ENCODE results near the gene MYH14. TPM values are rescaled to one million over a fixed set of nuclear protein-coding genes. Genes with fewer than 3 reads are reported as not detected.
A peak's percentile ranks its signal among the peaks of the same experiment; 100 is the strongest.
"Not testable (repeated sequence)": the region's sequence is repeated elsewhere in the genome, so short reads cannot be mapped to it uniquely, and the experiment has no call there.

Gene MYH14
- total RNA-seq, 1 donor from 2014 or later: 146 TPM

DNA sequence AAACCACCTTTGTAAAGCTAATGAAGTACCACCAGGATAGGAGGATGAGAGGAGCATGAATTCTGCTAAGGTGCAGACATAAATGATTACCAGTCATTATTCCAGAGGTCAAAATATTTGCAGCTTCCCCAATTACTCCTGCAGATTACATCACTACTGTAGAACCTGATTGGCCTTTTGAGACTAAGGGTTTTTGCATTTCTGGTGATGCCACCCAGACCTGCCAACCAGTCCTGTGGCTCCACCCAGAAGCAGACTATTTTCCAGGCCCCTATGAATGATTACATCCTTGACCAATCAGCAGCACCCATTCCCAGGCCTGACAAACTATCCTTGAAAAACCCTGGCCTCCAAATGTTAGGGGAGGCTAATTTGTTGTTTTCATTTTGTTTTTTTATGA, 136.9 kb downstream of the MYH14 start:
- no peak overlapping the region for H3K27ac ChIP-seq
- no peaks in the 10 kb centered on the region for H3K27me3 ChIP-seq
- no peak overlapping the region for H3K4me3 ChIP-seq
- no peak for ATAC-seq
- no peak for TF ChIP-seq CTCF (IDR thresholded peaks at IDR 0.05)
- DNase-seq: no peak
- no peaks in the 10 kb centered on the region for H3K4me1 ChIP-seq
- intact Hi-C loops (cut with DNase I): no loop called here
- peaks cover 5% of the 10 kb centered on the region for H3K9me3 ChIP-seq
- H3K36me3 ChIP-seq: no peaks in the 10 kb centered on the region

- DNase-seq: no peak
- Histone ChIP-seq H3K9me3 (peaks cover 5% of the 10 kb centered on the region), H3K4me3 (no peak overlapping the region), H3K36me3 (no peaks in the 10 kb centered on the region), H3K4me1 (no peaks in the 10 kb centered on the region), H3K27me3 (no peaks in the 10 kb centered on the region), H3K27ac (no peak overlapping the region)
- TF ChIP-seq CTCF (IDR thresholded peaks at IDR 0.05): no peak
- intact Hi-C loops (cut with DNase I): no loop called here
- peak; percentile 85 for ATAC-seq
Observed at GRCh38 chr19:50341091-50341564, 137.7 kb downstream of the MYH14 start.

DNA sequence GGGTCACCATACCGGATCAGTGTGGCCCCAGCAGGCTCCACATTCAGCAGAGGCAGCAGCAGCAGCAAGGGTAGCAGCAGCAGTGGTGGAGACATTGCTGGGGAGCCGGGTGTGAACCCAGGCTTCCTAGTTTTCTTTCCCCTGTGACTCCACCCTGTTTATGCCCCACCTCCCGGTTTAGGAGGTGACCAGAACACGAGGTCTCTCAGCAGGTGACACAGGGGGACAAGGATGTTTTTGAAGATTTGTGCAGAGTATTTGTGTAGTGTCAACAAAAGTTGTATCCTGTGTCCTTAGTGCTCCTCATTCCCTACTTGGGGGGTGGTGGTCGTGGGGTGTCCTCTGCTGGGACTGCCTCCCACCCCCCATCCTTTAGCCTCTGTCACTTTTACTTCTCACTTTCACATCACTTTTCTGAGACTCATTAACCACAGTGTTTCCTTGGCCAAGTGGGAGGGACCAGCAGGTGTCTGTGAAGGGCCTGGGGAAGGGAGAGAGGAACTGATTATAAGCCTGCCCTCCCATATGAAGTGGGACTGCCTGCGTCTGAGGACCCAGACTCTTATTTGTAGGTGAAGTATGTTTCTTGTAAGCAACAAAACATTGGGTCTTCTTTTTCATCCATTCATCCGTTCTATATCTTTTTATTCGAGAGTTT, 141.4 kb downstream of the MYH14 start:
- H3K27ac ChIP-seq: no peak overlapping the region
- H3K27me3 ChIP-seq: no peaks in the 10 kb centered on the region
- intact Hi-C loops (cut with DNase I): no loop called here
- no peak overlapping the region for H3K4me3 ChIP-seq
- H3K36me3 ChIP-seq: no peaks in the 10 kb centered on the region
- ATAC-seq (peak; percentile 60), DNase-seq (no peak)
- H3K9me3 ChIP-seq: peaks cover 5% of the 10 kb centered on the region
- peaks cover 6% of the 10 kb centered on the region for H3K4me1 ChIP-seq
- TF ChIP-seq CTCF (IDR thresholded peaks at IDR 0.05): no peak

GRCh38 chr19:50347089-50347581, 143.7 kb downstream of the MYH14 start:
- H3K4me3 ChIP-seq; H3K36me3 ChIP-seq; H3K27ac ChIP-seq; H3K4me1 ChIP-seq; ATAC-seq; intact Hi-C loops (cut with DNase I); H3K27me3 ChIP-seq; H3K9me3 ChIP-seq: not testable (repeated sequence)
- DNase-seq: peak; percentile 53

GRCh38 chr19:50349277-50350057, 146.0 kb downstream of the MYH14 start:
- no peak for TF ChIP-seq CTCF (IDR thresholded peaks at IDR 0.05)
- peak overlapping the region; percentile 42 for H3K27ac ChIP-seq
- no peaks in the 10 kb centered on the region for H3K36me3 ChIP-seq
- H3K9me3 ChIP-seq: peaks cover 5% of the 10 kb centered on the region
- peaks cover 6% of the 10 kb centered on the region for H3K4me1 ChIP-seq
- DNase-seq: peak; percentile 29
- H3K4me3 ChIP-seq: no peak overlapping the region
- no peak for ATAC-seq
- no peaks in the 10 kb centered on the region for H3K27me3 ChIP-seq
- intact Hi-C loops (cut with DNase I): no loop called here

GRCh38 chr19:50352242-50352641, 148.8 kb downstream of the MYH14 start:
- Histone ChIP-seq H3K9me3 (no peaks in the 10 kb centered on the region), H3K36me3 (no peaks in the 10 kb centered on the region), H3K4me1 (peaks cover 6% of the 10 kb centered on the region), H3K4me3 (no peak overlapping the region), H3K27ac (no peak overlapping the region), H3K27me3 (no peaks in the 10 kb centered on the region)
- TF ChIP-seq CTCF (IDR thresholded peaks at IDR 0.05): no peak
- intact Hi-C loops (cut with DNase I): no loop called here
- no peak for ATAC-seq
- peak; percentile 7 for DNase-seq

GRCh38 chr19:50353487-50353880, 150.1 kb downstream of the MYH14 start:
- intact Hi-C loops (cut with DNase I); H3K27me3 ChIP-seq; H3K36me3 ChIP-seq; H3K4me3 ChIP-seq; H3K27ac ChIP-seq; H3K4me1 ChIP-seq; ATAC-seq; H3K9me3 ChIP-seq: not testable (repeated sequence)
- peak; percentile 19 for DNase-seq

All from upper lobe of right lung (tissue), 1 donor.